HCT116 (cell line): ENCODE measurements around the gene HRH4. TPM values are rescaled to one million over a fixed set of nuclear protein-coding genes. Genes with fewer than 3 reads are reported as not detected.

Experiments
- ATAC-seq: fragments of 200-7000 bp; cut with Tn5 transposase; 2 replicates; pipeline ENCODE4 v1.9.1; 2020; ENCODE audit warnings: mild to moderate bottlenecking, moderate library complexity
- BruUV-seq: library from RNA; stranded (reverse); fragments of 400-500 nt; replicated peaks from 2 replicates; lab custom pipeline; 2021; lab: Mats Ljungman, UMichigan
- CTCF ChIA-PET: fragments of 300-600 bp; sonication (Branson Sonifier 250); formaldehyde crosslinking; loops from one replicate; lab custom pipeline; 2021; ENCODE audit warnings: antibody characterized with exemption; lab: Charles Lee
- POLR2A ChIA-PET: fragments of 300-600, 350-600 bp; sonication (Branson Sonifier 250); formaldehyde crosslinking; loops from one replicate; lab custom pipeline; 2021; ENCODE audit warnings: antibody characterized with exemption; lab: Charles Lee
- RAD21 ChIA-PET, 2 experiments: fragments of 300-600 bp; sonication (Branson Sonifier 250); formaldehyde crosslinking; loops; one replicate each; lab custom pipeline; 2023; ENCODE audit warnings: low total read pairs in 2 of 2; ENCODE audit not compliant: uncharacterized antibody in 2 of 2, unreplicated experiment in 2 of 2, low non-redundant PET in 1 of 2; lab: Charles Lee
- DNase-seq: peaks from one replicate; pipeline ENCODE4 v3.0.0-alpha.2; 2010; ENCODE audit warnings: low read depth, low spot score
- H2AFZ ChIP-seq: fragments of 200-600 bp; shearing (Covaris generic), sonication (generic); 2 replicates; pipeline ENCODE4 v1.6.1; 2017; ENCODE audit warnings: low read depth, mixed run types, mixed read lengths, antibody characterized with exemption, low read length; ENCODE audit not compliant: poor library complexity, severe bottlenecking
- H3K27ac ChIP-seq: 2 replicates; pipeline ENCODE4 v1.5.1; 2012; ENCODE audit warnings: low read depth, low read length
- H3K27me3 ChIP-seq: fragments of 200-600 bp; sonication (generic); 2 replicates; pipeline ENCODE4 v1.6.1; 2016; ENCODE audit warnings: mixed run types, low read length, mixed read lengths; ENCODE audit not compliant: insufficient read depth
- H3K36me3 ChIP-seq, 2 experiments: fragments of 200-500 bp in 1 of 2; fragments of 200-600 bp in 1 of 2; sonication (Bioruptor generic) in 1 of 2; sonication (generic) in 1 of 2; 2 replicates each; pipeline versions ENCODE4 v1.5.1 to v1.6.1; 2014 to 2016; ENCODE audit warnings: low read length in 2 of 2, inconsistent platforms in 1 of 2, mixed read lengths in 1 of 2, mixed run types in 1 of 2; ENCODE audit not compliant: insufficient read depth in 2 of 2, control insufficient read depth in 1 of 2
- H3K4me1 ChIP-seq, 2 experiments: fragments of 200-600 bp in 1 of 2; sonication (generic) in 1 of 2; 2 replicates each; pipeline versions ENCODE4 v1.5.1 to v1.6.1; 2012 to 2017; ENCODE audit warnings: low read length in 2 of 2, inconsistent platforms in 1 of 2, mild to moderate bottlenecking in 1 of 2, mixed read lengths in 1 of 2, mixed run types in 1 of 2, moderate library complexity in 1 of 2; ENCODE audit not compliant: insufficient read depth in 2 of 2, control insufficient read depth in 1 of 2
- H3K4me2 ChIP-seq: fragments of 200-600 bp; sonication (generic); 2 replicates; pipeline ENCODE4 v1.6.1; 2017; ENCODE audit warnings: mixed run types, low read length, mixed read lengths
- H3K4me3 ChIP-seq, 2 experiments: fragments of 200-600 bp in 1 of 2; sonication (generic) in 1 of 2; replicated peaks in 1 of 2; 2 replicates each; pipeline ENCODE4 v1.5.1; 2011 to 2016; ENCODE audit warnings: low read length in 2 of 2, control low read depth in 1 of 2, low read depth in 1 of 2, mild to moderate bottlenecking in 1 of 2, mixed read lengths in 1 of 2, mixed run types in 1 of 2
- H3K79me2 ChIP-seq: fragments of 200-600 bp; sonication (generic); 2 replicates; pipeline ENCODE4 v1.6.1; 2017; ENCODE audit warnings: mild to moderate bottlenecking, mixed run types, low read length, moderate library complexity, mixed read lengths; ENCODE audit not compliant: insufficient read depth
- H3K9ac ChIP-seq: fragments of 200-600 bp; sonication (generic); 2 replicates; pipeline ENCODE4 v1.6.1; 2016; ENCODE audit warnings: low read length, mixed read lengths
- H3K9me2 ChIP-seq: fragments of 200-600 bp; sonication (generic), shearing (Covaris generic); 2 replicates; pipeline ENCODE4 v1.6.1; 2017; ENCODE audit warnings: mixed run types, mild to moderate bottlenecking, moderate library complexity; ENCODE audit not compliant: insufficient read depth
- H3K9me3 ChIP-seq, 2 experiments: fragments of 200-500 bp in 1 of 2; fragments of 200-600 bp in 1 of 2; sonication (Bioruptor generic) in 1 of 2; sonication (generic) in 1 of 2; 2 replicates each; pipeline ENCODE4 v1.6.1; 2014 to 2017; ENCODE audit warnings: low read length in 2 of 2, mixed read lengths in 2 of 2, inconsistent platforms in 1 of 2, low read depth in 1 of 2, mild to moderate bottlenecking in 1 of 2, mixed run types in 1 of 2, moderate library complexity in 1 of 2; ENCODE audit not compliant: control insufficient read depth in 1 of 2, insufficient read depth in 1 of 2
- H4K20me1 ChIP-seq: fragments of 200-600 bp; sonication (generic), shearing (Covaris generic); 2 replicates; pipeline ENCODE4 v1.6.1; 2017; ENCODE audit warnings: mixed run types, mild to moderate bottlenecking, moderate library complexity; ENCODE audit not compliant: insufficient read depth
- CBX3 ChIP-seq: IDR thresholded peaks from 2 replicates; pipeline ENCODE4 v1.6.1; 2012; ENCODE audit warnings: low read depth
- CEBPB ChIP-seq: IDR thresholded peaks from 2 replicates; pipeline ENCODE4 v1.6.1; 2012; ENCODE audit warnings: low read depth
- CTCF ChIP-seq, 3 experiments: fragments of 200-600 bp in 1 of 3; sonication (generic) in 1 of 3; IDR thresholded peaks in 2 of 3; conservative IDR thresholded peaks in 1 of 3; 2 replicates each; pipeline ENCODE4 v1.5.1; 2012 to 2017; ENCODE audit warnings: low read depth in 2 of 3, low read length in 2 of 3, antibody characterized with exemption in 1 of 3, borderline replicate concordance in 1 of 3, control low read depth in 1 of 3, mild to moderate bottlenecking in 1 of 3, mixed read lengths in 1 of 3, mixed run types in 1 of 3, moderate library complexity in 1 of 3; ENCODE audit not compliant: insufficient read depth in 1 of 3
- EGR1 ChIP-seq: IDR thresholded peaks from 2 replicates; pipeline ENCODE4 v1.6.1; 2012; ENCODE audit warnings: low read depth
- ELF1 ChIP-seq: IDR thresholded peaks from 2 replicates; pipeline ENCODE4 v1.6.1; 2012; ENCODE audit warnings: low read depth, borderline replicate concordance
- EZH2phosphoT487 ChIP-seq: fragments of 200-600 bp; IDR thresholded peaks from 2 replicates; pipeline ENCODE4 v1.6.1; 2018; ENCODE audit warnings: antibody characterized with exemption, borderline replicate concordance
- FOSL1 ChIP-seq: IDR thresholded peaks from 2 replicates; pipeline ENCODE4 v1.6.1; 2012; ENCODE audit warnings: low read depth
- MAX ChIP-seq: IDR thresholded peaks from 2 replicates; pipeline ENCODE4 v1.6.1; 2012
- POLR2AphosphoS5 ChIP-seq: IDR thresholded peaks from 2 replicates; pipeline ENCODE4 v1.6.1; 2011; ENCODE audit warnings: mild to moderate bottlenecking, low read depth, low read length, moderate library complexity
- RAD21 ChIP-seq: IDR thresholded peaks from 2 replicates; pipeline ENCODE4 v1.6.1; 2012; ENCODE audit warnings: low read depth, mild to moderate bottlenecking
- SRF ChIP-seq: IDR thresholded peaks from 2 replicates; pipeline ENCODE4 v1.6.1; 2012; ENCODE audit warnings: low read depth
- intact Hi-C: fragments of 100-400 bp; cut with micrococcal nuclease; formaldehyde crosslinking; loops from 2 replicates; pipeline ENCODE4 v1.10.0; 2022
- total RNA-seq: library from RNA; stranded (reverse); gene quantifications from one replicate; pipeline ENCODE4 v1.2.1, GENCODE V29; 2021; ENCODE audit not compliant: unreplicated experiment

Gene HRH4
- total RNA-seq, 1 experiment from 2014 or later: not detected

GRCh38 chr18:24470022-24470618 is 9.7 kb downstream of the HRH4 start:
- Histone ChIP-seq H3K4me1 (peaks cover 5 to 11% of the 10 kb centered on the region in 2 experiments; a peak in 2 of 4 replicates), H3K79me2 (no peaks in the 10 kb centered on the region), H3K4me3 (no peak overlapping the region), H3K9me2 (no peaks in the 10 kb centered on the region), H3K9ac (no peak overlapping the region), H3K4me2 (no peak overlapping the region), H3K27ac (no peak overlapping the region), H2AFZ (no peak overlapping the region), H3K27me3 (no peaks in the 10 kb centered on the region), H4K20me1 (no peaks in the 10 kb centered on the region), H3K36me3 (no peaks in the 10 kb centered on the region), H3K9me3 (no peaks in the 10 kb centered on the region)
- CTCF ChIA-PET: interaction anchor here (1.0 kb wide), 1 partner anchor 19 kb away, joined by 3 read pairs; no protein-coding TSS in a partner anchor
- no peak for DNase-seq
- TF ChIP-seq CTCF (IDR thresholded peaks at IDR 0.05 in 2 of 3, conservative IDR thresholded peaks at IDR 0.05 in 1 of 3; ENCODE audit: borderline replicate concordance in 1 of 3, insufficient read depth in 1 of 3, low read depth in 2 of 3, low read length in 2 of 3): no peak
- TF ChIP-seq FOSL1: no peak
- TF ChIP-seq CEBPB: no peak
- no TSS peak for BruUV-seq
- no peak for ATAC-seq
- intact Hi-C loops: no loop called here
- POLR2A ChIA-PET: no interaction called here
- RAD21 ChIA-PET: no interaction called here

GRCh38 chr18:24470805-24471204 is 10.4 kb downstream of the HRH4 start:
- ChIA-PET POLR2A (no interaction called here), RAD21 (no interaction called here), CTCF (interaction anchor here (1.0 kb wide), 1 partner anchor 18 kb away, joined by 3 read pairs; no protein-coding TSS in a partner anchor)
- BruUV-seq: no TSS peak
- no peak overlapping the region for H3K4me2 ChIP-seq
- H3K9ac ChIP-seq: no peak overlapping the region
- H4K20me1 ChIP-seq: no peaks in the 10 kb centered on the region
- no peaks in the 10 kb centered on the region for H3K79me2 ChIP-seq
- DNase-seq (no peak), ATAC-seq (no peak)
- intact Hi-C loops: no loop called here
- H3K9me2 ChIP-seq: no peaks in the 10 kb centered on the region
- no peaks in the 10 kb centered on the region for H3K36me3 ChIP-seq
- no peak overlapping the region for H3K27ac ChIP-seq
- H3K4me3 ChIP-seq: no peak overlapping the region
- H3K27me3 ChIP-seq: no peaks in the 10 kb centered on the region
- H3K4me1 ChIP-seq: peaks cover 5 to 11% of the 10 kb centered on the region in 2 experiments; a peak in 2 of 4 replicates
- no peak overlapping the region for H2AFZ ChIP-seq
- H3K9me3 ChIP-seq: no peaks in the 10 kb centered on the region
- TF ChIP-seq CBX3 (no peak), POLR2AphosphoS5 (no peak), SRF (no peak), CTCF (IDR thresholded peaks at IDR 0.05 in 2 of 3, conservative IDR thresholded peaks at IDR 0.05 in 1 of 3; ENCODE audit: borderline replicate concordance in 1 of 3, insufficient read depth in 1 of 3, low read depth in 2 of 3, low read length in 2 of 3) (no peak), ELF1 (no peak), EZH2phosphoT487 (no peak), EGR1 (no peak), MAX (no peak), RAD21 (no peak)
